K562 (cell line): Measurements from ENCODE around the gene TPCN1. TPM values are rescaled to one million over a fixed set of nuclear protein-coding genes. Genes with fewer than 3 reads are reported as not detected.

Experiments
- NFATC3 ChIP-seq: fragments of 450-650 bp; IDR thresholded peaks from 2 replicates; pipeline ENCODE4 v1.6.1; 2017; ENCODE audit warnings: mild to moderate bottlenecking
- RAD51 ChIP-seq: fragments of 450-650 bp; IDR thresholded peaks from 2 replicates; pipeline ENCODE4 v1.7.1; 2016; ENCODE audit warnings: low read depth, mild to moderate bottlenecking, borderline replicate concordance
- polyA plus RNA-seq, 8 experiments: library from polyadenylated mRNA; depleted of rRNA in 4 of 8; stranded (reverse) in 5 of 8; unstranded in 3 of 8; fragments of >200 nt; fragmentation: Nextera tagmentation in 2 of 8; fragmentation: Illumina TruSeq in 1 of 8; extraction: Ambion mirVana in 2 of 8; extraction: Trizol in 1 of 8; gene quantifications; 2 replicates each; pipeline versions ENCODE4 v1.2.1 to v1.2.3, GENCODE V29; 2011 to 2014; ENCODE audit warnings: inconsistent platforms in 1 of 8, missing spikeins in 1 of 8
- total RNA-seq, 7 experiments: library from RNA; depleted of rRNA in 6 of 7; stranded (reverse); fragments of >200 nt in 6 of 7; fragmentation: Illumina TruSeq in 2 of 7; extraction: Trizol in 2 of 7; gene quantifications; 2 replicates each; pipeline versions ENCODE4 v1.2.1 to v1.2.3, GENCODE V29; 2011 to 2021; ENCODE audit warnings: low replicate concordance in 1 of 7
- TF ChIP-seq, protein P1 (sequence below): sonication (generic); formaldehyde crosslinking; IDR thresholded peaks from 2 replicates; pipeline ENCODE4 v1.8.0; 2023; ENCODE audit warnings: missing genetic modification reagents, mild to moderate bottlenecking, borderline replicate concordance
- TF ChIP-seq, protein P2 (sequence below): sonication (generic); formaldehyde crosslinking; IDR thresholded peaks from 2 replicates; pipeline ENCODE4 v1.8.0; 2022; ENCODE audit warnings: mild to moderate bottlenecking, low read depth, missing genetic modification reagents
- TF ChIP-seq, protein P3 (sequence below), 3 experiments: fragments of 200-800 bp in 1 of 3; fragments of 250-450 bp in 1 of 3; fragments of 450-650 bp in 1 of 3; sonication (Bioruptor Pico) in 1 of 3; sonication (Bioruptor generic) in 1 of 3; formaldehyde crosslinking in 1 of 3; IDR thresholded peaks; 2 replicates each; pipeline versions ENCODE4 v1.6.1 to v1.8.0; 2016 to 2022; ENCODE audit warnings: mild to moderate bottlenecking in 2 of 3, missing genetic modification characterization in 2 of 3, missing compliant biosample characterization in 1 of 3, moderate library complexity in 1 of 3
- TF ChIP-seq, protein P4 (sequence below): fragments of 450-650 bp; formaldehyde crosslinking; IDR thresholded peaks from 2 replicates; pipeline ENCODE4 v1.4.0; 2020; ENCODE audit warnings: mild to moderate bottlenecking, mixed read lengths
- TF ChIP-seq, protein P5 (sequence below): sonication (generic); formaldehyde crosslinking; IDR thresholded peaks from 2 replicates; pipeline ENCODE4 v1.8.1; 2023; ENCODE audit warnings: mild to moderate bottlenecking, missing genetic modification reagents
- TF ChIP-seq, protein P6 (sequence below): fragments of 450-650 bp; formaldehyde crosslinking; IDR thresholded peaks from 2 replicates; pipeline ENCODE4 v1.4.0; 2022; ENCODE audit warnings: missing genetic modification characterization

TPCN1 gene
- total and polyA plus RNA-seq, 9 of the 15 experiments (the other 6 are each of a cell fraction or from before 2014, with no cell fraction given) = 0.80 to 23.8 (median 7.4) TPM

DNA sequence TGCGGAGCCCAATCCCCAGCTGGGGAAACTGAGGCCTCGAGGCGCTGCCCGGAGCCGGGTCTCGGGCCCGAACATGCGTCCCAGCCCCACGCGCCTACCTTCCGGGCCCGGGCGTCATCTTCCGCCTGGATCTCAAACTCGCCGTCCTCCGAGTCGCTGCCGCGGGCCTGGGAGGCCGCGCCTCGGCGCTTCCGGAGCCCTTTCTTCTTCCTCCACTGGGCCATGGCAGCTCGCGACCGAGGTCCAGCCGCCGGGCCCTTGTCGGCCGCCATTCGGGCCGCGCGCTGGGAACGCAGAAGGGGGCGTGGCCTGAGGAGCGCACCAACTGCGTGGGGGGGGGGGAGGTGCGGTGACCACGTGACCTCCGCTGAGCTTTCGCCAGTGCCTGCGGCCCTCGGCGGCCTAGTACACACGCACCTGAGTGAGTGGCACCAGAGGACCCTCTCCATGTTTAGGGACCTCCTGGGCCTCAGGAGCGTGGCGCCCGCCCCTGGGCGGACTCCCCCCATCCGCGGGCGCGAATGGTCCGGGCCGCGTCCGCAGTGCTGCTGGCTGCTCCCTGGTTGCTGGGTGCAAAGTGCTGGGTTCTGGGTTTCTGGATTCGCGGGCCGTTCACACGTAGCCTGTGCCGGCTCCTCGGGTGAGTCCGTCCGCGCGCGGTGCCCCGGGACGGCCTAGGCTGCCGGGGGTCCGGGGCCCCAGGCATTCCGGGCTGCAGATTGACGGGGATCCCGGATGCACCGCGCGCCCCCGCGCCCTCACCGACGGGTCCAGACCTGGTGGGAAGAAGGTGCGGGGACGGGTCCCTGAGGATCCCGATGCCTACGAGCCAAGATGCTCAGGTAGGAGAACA lies 35.9 kb upstream of the TPCN1 start, which contains the start of the genes DDX54 and RITA1 (continued):
- TF ChIP-seq, protein P1, sequence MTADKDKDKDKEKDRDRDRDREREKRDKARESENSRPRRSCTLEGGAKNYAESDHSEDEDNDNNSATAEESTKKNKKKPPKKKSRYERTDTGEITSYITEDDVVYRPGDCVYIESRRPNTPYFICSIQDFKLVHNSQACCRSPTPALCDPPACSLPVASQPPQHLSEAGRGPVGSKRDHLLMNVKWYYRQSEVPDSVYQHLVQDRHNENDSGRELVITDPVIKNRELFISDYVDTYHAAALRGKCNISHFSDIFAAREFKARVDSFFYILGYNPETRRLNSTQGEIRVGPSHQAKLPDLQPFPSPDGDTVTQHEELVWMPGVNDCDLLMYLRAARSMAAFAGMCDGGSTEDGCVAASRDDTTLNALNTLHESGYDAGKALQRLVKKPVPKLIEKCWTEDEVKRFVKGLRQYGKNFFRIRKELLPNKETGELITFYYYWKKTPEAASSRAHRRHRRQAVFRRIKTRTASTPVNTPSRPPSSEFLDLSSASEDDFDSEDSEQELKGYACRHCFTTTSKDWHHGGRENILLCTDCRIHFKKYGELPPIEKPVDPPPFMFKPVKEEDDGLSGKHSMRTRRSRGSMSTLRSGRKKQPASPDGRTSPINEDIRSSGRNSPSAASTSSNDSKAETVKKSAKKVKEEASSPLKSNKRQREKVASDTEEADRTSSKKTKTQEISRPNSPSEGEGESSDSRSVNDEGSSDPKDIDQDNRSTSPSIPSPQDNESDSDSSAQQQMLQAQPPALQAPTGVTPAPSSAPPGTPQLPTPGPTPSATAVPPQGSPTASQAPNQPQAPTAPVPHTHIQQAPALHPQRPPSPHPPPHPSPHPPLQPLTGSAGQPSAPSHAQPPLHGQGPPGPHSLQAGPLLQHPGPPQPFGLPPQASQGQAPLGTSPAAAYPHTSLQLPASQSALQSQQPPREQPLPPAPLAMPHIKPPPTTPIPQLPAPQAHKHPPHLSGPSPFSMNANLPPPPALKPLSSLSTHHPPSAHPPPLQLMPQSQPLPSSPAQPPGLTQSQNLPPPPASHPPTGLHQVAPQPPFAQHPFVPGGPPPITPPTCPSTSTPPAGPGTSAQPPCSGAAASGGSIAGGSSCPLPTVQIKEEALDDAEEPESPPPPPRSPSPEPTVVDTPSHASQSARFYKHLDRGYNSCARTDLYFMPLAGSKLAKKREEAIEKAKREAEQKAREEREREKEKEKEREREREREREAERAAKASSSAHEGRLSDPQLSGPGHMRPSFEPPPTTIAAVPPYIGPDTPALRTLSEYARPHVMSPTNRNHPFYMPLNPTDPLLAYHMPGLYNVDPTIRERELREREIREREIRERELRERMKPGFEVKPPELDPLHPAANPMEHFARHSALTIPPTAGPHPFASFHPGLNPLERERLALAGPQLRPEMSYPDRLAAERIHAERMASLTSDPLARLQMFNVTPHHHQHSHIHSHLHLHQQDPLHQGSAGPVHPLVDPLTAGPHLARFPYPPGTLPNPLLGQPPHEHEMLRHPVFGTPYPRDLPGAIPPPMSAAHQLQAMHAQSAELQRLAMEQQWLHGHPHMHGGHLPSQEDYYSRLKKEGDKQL (CRISPR knock-in tag) = 0 out of 2 replicates have a peak, but pooled peaks have one; percentile 71
- TF ChIP-seq, protein P2, sequence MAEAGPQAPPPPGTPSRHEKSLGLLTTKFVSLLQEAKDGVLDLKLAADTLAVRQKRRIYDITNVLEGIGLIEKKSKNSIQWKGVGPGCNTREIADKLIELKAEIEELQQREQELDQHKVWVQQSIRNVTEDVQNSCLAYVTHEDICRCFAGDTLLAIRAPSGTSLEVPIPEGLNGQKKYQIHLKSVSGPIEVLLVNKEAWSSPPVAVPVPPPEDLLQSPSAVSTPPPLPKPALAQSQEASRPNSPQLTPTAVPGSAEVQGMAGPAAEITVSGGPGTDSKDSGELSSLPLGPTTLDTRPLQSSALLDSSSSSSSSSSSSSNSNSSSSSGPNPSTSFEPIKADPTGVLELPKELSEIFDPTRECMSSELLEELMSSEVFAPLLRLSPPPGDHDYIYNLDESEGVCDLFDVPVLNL (CRISPR knock-in tag) = no peak
- TF ChIP-seq, protein P3, sequence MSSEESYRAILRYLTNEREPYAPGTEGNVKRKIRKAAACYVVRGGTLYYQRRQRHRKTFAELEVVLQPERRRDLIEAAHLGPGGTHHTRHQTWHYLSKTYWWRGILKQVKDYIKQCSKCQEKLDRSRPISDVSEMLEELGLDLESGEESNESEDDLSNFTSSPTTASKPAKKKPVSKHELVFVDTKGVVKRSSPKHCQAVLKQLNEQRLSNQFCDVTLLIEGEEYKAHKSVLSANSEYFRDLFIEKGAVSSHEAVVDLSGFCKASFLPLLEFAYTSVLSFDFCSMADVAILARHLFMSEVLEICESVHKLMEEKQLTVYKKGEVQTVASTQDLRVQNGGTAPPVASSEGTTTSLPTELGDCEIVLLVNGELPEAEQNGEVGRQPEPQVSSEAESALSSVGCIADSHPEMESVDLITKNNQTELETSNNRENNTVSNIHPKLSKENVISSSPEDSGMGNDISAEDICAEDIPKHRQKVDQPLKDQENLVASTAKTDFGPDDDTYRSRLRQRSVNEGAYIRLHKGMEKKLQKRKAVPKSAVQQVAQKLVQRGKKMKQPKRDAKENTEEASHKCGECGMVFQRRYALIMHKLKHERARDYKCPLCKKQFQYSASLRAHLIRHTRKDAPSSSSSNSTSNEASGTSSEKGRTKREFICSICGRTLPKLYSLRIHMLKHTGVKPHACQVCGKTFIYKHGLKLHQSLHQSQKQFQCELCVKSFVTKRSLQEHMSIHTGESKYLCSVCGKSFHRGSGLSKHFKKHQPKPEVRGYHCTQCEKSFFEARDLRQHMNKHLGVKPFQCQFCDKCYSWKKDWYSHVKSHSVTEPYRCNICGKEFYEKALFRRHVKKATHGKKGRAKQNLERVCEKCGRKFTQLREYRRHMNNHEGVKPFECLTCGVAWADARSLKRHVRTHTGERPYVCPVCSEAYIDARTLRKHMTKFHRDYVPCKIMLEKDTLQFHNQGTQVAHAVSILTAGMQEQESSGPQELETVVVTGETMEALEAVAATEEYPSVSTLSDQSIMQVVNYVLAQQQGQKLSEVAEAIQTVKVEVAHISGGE (CRISPR knock-in tag; IDR thresholded peaks at IDR 0.05) = peak in 1 of 3 experiments; percentile 17; a peak in 1 of 6 replicates
- peak; percentile 98 for TF ChIP-seq RAD51
- TF ChIP-seq NFATC3 = no peak
- TF ChIP-seq, protein P4, sequence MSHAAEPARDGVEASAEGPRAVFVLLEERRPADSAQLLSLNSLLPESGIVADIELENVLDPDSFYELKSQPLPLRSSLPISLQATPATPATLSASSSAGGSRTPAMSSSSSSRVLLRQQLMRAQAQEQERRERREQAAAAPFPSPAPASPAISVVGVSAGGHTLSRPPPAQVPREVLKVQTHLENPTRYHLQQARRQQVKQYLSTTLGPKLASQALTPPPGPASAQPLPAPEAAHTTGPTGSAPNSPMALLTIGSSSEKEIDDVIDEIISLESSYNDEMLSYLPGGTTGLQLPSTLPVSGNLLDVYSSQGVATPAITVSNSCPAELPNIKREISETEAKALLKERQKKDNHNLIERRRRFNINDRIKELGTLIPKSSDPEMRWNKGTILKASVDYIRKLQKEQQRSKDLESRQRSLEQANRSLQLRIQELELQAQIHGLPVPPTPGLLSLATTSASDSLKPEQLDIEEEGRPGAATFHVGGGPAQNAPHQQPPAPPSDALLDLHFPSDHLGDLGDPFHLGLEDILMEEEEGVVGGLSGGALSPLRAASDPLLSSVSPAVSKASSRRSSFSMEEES (CRISPR knock-in tag) = peak; percentile 99
- TF ChIP-seq, protein P5, sequence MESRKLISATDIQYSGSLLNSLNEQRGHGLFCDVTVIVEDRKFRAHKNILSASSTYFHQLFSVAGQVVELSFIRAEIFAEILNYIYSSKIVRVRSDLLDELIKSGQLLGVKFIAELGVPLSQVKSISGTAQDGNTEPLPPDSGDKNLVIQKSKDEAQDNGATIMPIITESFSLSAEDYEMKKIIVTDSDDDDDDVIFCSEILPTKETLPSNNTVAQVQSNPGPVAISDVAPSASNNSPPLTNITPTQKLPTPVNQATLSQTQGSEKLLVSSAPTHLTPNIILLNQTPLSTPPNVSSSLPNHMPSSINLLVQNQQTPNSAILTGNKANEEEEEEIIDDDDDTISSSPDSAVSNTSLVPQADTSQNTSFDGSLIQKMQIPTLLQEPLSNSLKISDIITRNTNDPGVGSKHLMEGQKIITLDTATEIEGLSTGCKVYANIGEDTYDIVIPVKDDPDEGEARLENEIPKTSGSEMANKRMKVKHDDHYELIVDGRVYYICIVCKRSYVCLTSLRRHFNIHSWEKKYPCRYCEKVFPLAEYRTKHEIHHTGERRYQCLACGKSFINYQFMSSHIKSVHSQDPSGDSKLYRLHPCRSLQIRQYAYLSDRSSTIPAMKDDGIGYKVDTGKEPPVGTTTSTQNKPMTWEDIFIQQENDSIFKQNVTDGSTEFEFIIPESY (CRISPR knock-in tag) = peak; percentile 72; the same call in 1 of the 2 replicates
- TF ChIP-seq, protein P6, sequence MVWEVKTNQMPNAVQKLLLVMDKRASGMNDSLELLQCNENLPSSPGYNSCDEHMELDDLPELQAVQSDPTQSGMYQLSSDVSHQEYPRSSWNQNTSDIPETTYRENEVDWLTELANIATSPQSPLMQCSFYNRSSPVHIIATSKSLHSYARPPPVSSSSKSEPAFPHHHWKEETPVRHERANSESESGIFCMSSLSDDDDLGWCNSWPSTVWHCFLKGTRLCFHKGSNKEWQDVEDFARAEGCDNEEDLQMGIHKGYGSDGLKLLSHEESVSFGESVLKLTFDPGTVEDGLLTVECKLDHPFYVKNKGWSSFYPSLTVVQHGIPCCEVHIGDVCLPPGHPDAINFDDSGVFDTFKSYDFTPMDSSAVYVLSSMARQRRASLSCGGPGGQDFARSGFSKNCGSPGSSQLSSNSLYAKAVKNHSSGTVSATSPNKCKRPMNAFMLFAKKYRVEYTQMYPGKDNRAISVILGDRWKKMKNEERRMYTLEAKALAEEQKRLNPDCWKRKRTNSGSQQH = 0 out of 2 replicates have a peak, but pooled peaks have one; percentile 2
